HepG2 (cell line): ENCODE results near the gene XPR1. TPM values are rescaled to one million over a fixed set of nuclear protein-coding genes. Genes with fewer than 3 reads are reported as not detected.

Experiments
- ATAC-seq: fragments of 200-7000 bp; cut with Tn5 transposase; 3 replicates; pipeline ENCODE4 v1.9.1; 2020; ENCODE audit warnings: mild to moderate bottlenecking, moderate library complexity
- BruUV-seq: library from RNA; stranded (reverse); fragments of 400-500 nt; replicated peaks from 2 replicates; lab custom pipeline; 2021; lab: Mats Ljungman, UMichigan
- CTCF ChIA-PET: fragments of 300-600 bp; formaldehyde crosslinking; extraction: SDS; loops from one replicate; lab custom pipeline; 2021; ENCODE audit warnings: low total read pairs, inconsistent platforms, low intra/inter-chr PET ratio; lab: Yijun Ruan, JAX
- POLR2A ChIA-PET: fragments of 350-600 bp; sonication (Branson Sonifier 250); formaldehyde crosslinking; loops from one replicate; lab custom pipeline; 2020; ENCODE audit warnings: antibody characterized with exemption, inconsistent platforms; lab: Yijun Ruan, JAX
- DNase-seq: peaks from one replicate; pipeline ENCODE4 v3.0.0-alpha.2; 2015; ENCODE audit warnings: low spot score
- FAIRE-seq: peaks from 3 replicates; lab custom pipeline; 2011; peaks lifted over from hg19 to GRCh38; lab: Jason Lieb, UNC
- H2AFZ ChIP-seq: one replicate; pipeline ENCODE4 v1.6.1; 2011; ENCODE audit warnings: low read length, inconsistent platforms
- H3K27ac ChIP-seq: fragments of 300-600 bp; 3 replicates; pipeline ENCODE4 v1.8.0; 2011; ENCODE audit warnings: mixed run types, mild to moderate bottlenecking, mixed read lengths, low read length, inconsistent platforms; ENCODE audit not compliant: insufficient read depth; ENCODE audit errors: extremely low read length
- H3K27me3 ChIP-seq, 2 experiments: fragments of 200-600 bp in 1 of 2; 2 replicates in 1 of 2; 3 replicates in 1 of 2; pipeline versions ENCODE4 v1.6.0 to v1.8.0; 2011; ENCODE audit warnings: low read length in 2 of 2, mild to moderate bottlenecking in 2 of 2, moderate library complexity in 2 of 2, inconsistent platforms in 1 of 2; ENCODE audit not compliant: insufficient read depth in 2 of 2, control insufficient read depth in 1 of 2
- H3K36me3 ChIP-seq, 2 experiments: fragments of 200-600 bp in 1 of 2; replicated peaks in 1 of 2; 2 replicates in 1 of 2; 3 replicates in 1 of 2; pipeline versions ENCODE4 v1.5.1 to v1.8.0; 2011; ENCODE audit warnings: low read length in 2 of 2, inconsistent platforms in 1 of 2; ENCODE audit not compliant: insufficient read depth in 2 of 2, control insufficient read depth in 1 of 2
- H3K4me1 ChIP-seq: 2 replicates; pipeline ENCODE4 v1.5.1; 2012; ENCODE audit warnings: low read length, inconsistent platforms; ENCODE audit not compliant: insufficient read depth
- H3K4me2 ChIP-seq: 2 replicates; pipeline ENCODE4 v1.6.0; 2011; ENCODE audit warnings: low read depth, low read length, inconsistent platforms
- H3K4me3 ChIP-seq, 3 experiments: fragments of 200-600 bp in 1 of 3; sonication (generic), shearing (Covaris generic) in 1 of 3; replicated peaks in 1 of 3; 2 replicates each; pipeline ENCODE4 v1.5.1; 2011 to 2016; ENCODE audit warnings: low read length in 3 of 3, inconsistent platforms in 2 of 3, low read depth in 2 of 3, mild to moderate bottlenecking in 2 of 3, control low read depth in 1 of 3, mixed read lengths in 1 of 3; ENCODE audit not compliant: insufficient read depth in 1 of 3
- H3K79me2 ChIP-seq: one replicate; pipeline ENCODE4 v1.6.1; 2011; ENCODE audit warnings: low read length, inconsistent platforms; ENCODE audit not compliant: insufficient read depth
- H3K9ac ChIP-seq: 2 replicates; pipeline ENCODE4 v1.6.0; 2011; ENCODE audit warnings: mild to moderate bottlenecking, low read depth, low read length, inconsistent platforms; ENCODE audit not compliant: insufficient read depth
- H3K9me3 ChIP-seq: 2 replicates; pipeline ENCODE4 v1.5.1; 2012; ENCODE audit warnings: mild to moderate bottlenecking, low read length
- H4K20me1 ChIP-seq: 2 replicates; pipeline ENCODE4 v1.6.0; 2011; ENCODE audit warnings: inconsistent platforms, mild to moderate bottlenecking, low read length, moderate library complexity; ENCODE audit not compliant: insufficient read depth
- ATAD3A ChIP-seq: sonication (generic); formaldehyde crosslinking; IDR thresholded peaks from 2 replicates; pipeline ENCODE4 v1.4.0; 2020; ENCODE audit warnings: missing genetic modification reagents
- CCAR2 ChIP-seq: fragments of 200-400 bp; formaldehyde crosslinking; optimal IDR thresholded peaks from 2 replicates; pipeline ENCODE3; 2018; ENCODE audit warnings: low read depth, mild to moderate bottlenecking, low read length, moderate library complexity
- FOXK1 ChIP-seq: sonication (generic); formaldehyde crosslinking; IDR thresholded peaks from 2 replicates; pipeline ENCODE4 v1.4.0; 2020; ENCODE audit warnings: low read depth, missing genetic modification reagents, borderline replicate concordance
- FOXO1 ChIP-seq: sonication (generic); formaldehyde crosslinking; IDR thresholded peaks from 2 replicates; pipeline ENCODE4 v1.4.0; 2020; ENCODE audit warnings: missing genetic modification reagents
- KLF13 ChIP-seq: sonication (generic); formaldehyde crosslinking; IDR thresholded peaks from 2 replicates; pipeline ENCODE4 v1.4.0; 2020; ENCODE audit warnings: mild to moderate bottlenecking, missing genetic modification reagents
- POLR2A ChIP-seq, 2 experiments: IDR thresholded peaks; 2 replicates each; pipeline ENCODE4 v1.6.1; 2011; ENCODE audit warnings: low read depth in 2 of 2, low read length in 2 of 2, mild to moderate bottlenecking in 1 of 2, moderate library complexity in 1 of 2; ENCODE audit not compliant: insufficient read depth in 1 of 2
- YY1 ChIP-seq: IDR thresholded peaks from 2 replicates; pipeline ENCODE4 v1.6.1; 2011; ENCODE audit warnings: low read length, low read depth, moderate library complexity, mild to moderate bottlenecking; ENCODE audit not compliant: insufficient read depth, insufficient replicate concordance
- ZFP36 ChIP-seq: fragments of 150-350 bp; IDR thresholded peaks from 2 replicates; pipeline ENCODE4 v1.6.1; 2018; ENCODE audit warnings: borderline replicate concordance, low read length, low read depth; ENCODE audit not compliant: partially characterized antibody
- ZNF546 ChIP-seq: sonication (generic); formaldehyde crosslinking; conservative IDR thresholded peaks from 2 replicates; pipeline ENCODE4 v1.8.1; 2023; ENCODE audit warnings: mild to moderate bottlenecking, missing genetic modification reagents
- ZNF563 ChIP-seq: sonication (generic); formaldehyde crosslinking; IDR thresholded peaks from 2 replicates; pipeline ENCODE4 v1.8.0; 2022; ENCODE audit warnings: mild to moderate bottlenecking, moderate library complexity, missing genetic modification reagents
- ZNF644 ChIP-seq: IDR thresholded peaks from 2 replicates; pipeline ENCODE4 v1.6.1; 2016; ENCODE audit warnings: low read depth
- ZNF891 ChIP-seq: sonication (generic); formaldehyde crosslinking; IDR thresholded peaks from 2 replicates; pipeline ENCODE4 v1.5.0; 2020; ENCODE audit warnings: mild to moderate bottlenecking, missing genetic modification reagents
- ZSCAN31 ChIP-seq: sonication (generic); formaldehyde crosslinking; IDR thresholded peaks from 2 replicates; pipeline ENCODE4 v1.5.0; 2020; ENCODE audit warnings: low read depth, mild to moderate bottlenecking, missing genetic modification reagents
- ZZZ3 ChIP-seq: sonication (generic); formaldehyde crosslinking; IDR thresholded peaks from 2 replicates; pipeline ENCODE4 v1.4.0; 2020; ENCODE audit warnings: missing genetic modification reagents, mild to moderate bottlenecking, borderline replicate concordance
- WGBS: methylation state at CpG from one replicate; pipeline ENCODE4 v1.1.6; 2017; ENCODE audit warnings: low lambda C conversion rate; 5-methylcytosine and 5-hydroxymethylcytosine counted together
- in situ Hi-C: cut with HindIII; loops from 2 replicates; pipeline ENCODE4 v1.10.0; 2017; ENCODE audit warnings: low pct_unique_long_range_greater_than_20kb; ENCODE audit not compliant: extremely low pct_ligation_motif_present
- intact Hi-C: fragments of 100-400 bp; cut with micrococcal nuclease; formaldehyde crosslinking; loops from one replicate; pipeline ENCODE4 v1.10.0; 2022; ENCODE audit not compliant: unreplicated experiment
- polyA plus RNA-seq, 8 experiments: library from polyadenylated mRNA; depleted of rRNA in 3 of 8; stranded (reverse) in 7 of 8; unstranded in 1 of 8; fragments of >200 nt; fragmentation: Illumina TruSeq in 4 of 8; extraction: Trizol in 4 of 8; gene quantifications; 2 replicates each; pipeline versions ENCODE4 v1.2.1 to v1.2.3, GENCODE V29; 2011 to 2016; ENCODE audit warnings: low read depth in 4 of 8, missing spikeins in 1 of 8, mixed read lengths in 1 of 8; ENCODE audit not compliant: insufficient read depth in 1 of 8
- total RNA-seq, 5 experiments: library from RNA; depleted of rRNA; stranded (reverse); fragments of >200 nt; fragmentation: Illumina TruSeq; extraction: Trizol; gene quantifications; 2 replicates each; pipeline ENCODE4 v1.2.3, GENCODE V29; 2016; ENCODE audit warnings: low read depth in 1 of 5
- TF ChIP-seq, protein P1 (sequence below): sonication (generic); formaldehyde crosslinking; IDR thresholded peaks from 2 replicates; pipeline ENCODE4 v1.5.0; 2020; ENCODE audit warnings: mild to moderate bottlenecking, missing genetic modification reagents
- TF ChIP-seq, protein P2 (sequence below): IDR thresholded peaks from 2 replicates; pipeline ENCODE4 v1.6.1; 2016
- TF ChIP-seq, protein P3 (sequence below): sonication (generic); formaldehyde crosslinking; IDR thresholded peaks from 2 replicates; pipeline ENCODE4 v1.8.0; 2022; ENCODE audit warnings: mild to moderate bottlenecking, missing genetic modification reagents, borderline replicate concordance
- TF ChIP-seq, protein P4 (sequence below): sonication (generic); formaldehyde crosslinking; IDR thresholded peaks from 2 replicates; pipeline ENCODE4 v1.4.0; 2020; ENCODE audit warnings: missing genetic modification reagents

The XPR1 gene
- total and polyA plus RNA-seq, 2 of the 13 experiments (the other 11 are each of a cell fraction or from before 2014, with no cell fraction given), result 22.3 to 23.6 TPM

DNA sequence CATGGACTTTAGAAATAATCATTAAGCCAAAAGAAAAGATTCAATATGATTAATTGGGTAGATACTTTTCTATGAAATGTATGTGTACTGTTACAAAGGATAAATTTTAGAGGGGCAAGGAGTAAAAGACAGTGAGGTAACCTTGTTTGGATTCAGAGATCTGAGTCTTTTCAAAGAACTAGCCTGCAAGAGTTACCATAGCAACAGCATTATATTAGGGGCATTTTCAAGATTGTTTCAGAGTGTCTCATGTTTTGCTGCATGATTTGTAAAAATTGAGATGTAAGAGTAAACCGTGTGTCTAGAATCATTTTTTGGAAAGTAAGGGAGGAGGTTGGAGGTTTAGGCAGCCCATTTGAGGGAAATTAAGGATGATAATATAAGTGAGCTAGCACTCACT is 210.2 kb downstream of the XPR1 start (continued):
- TF ChIP-seq FOXK1 (CRISPR knock-in tag) (no peak), KLF13 (CRISPR knock-in tag) (no peak), YY1 (no peak), ZNF546 (no peak), ZSCAN31 (no peak), CCAR2 (no peak)
- TF ChIP-seq, protein P1, sequence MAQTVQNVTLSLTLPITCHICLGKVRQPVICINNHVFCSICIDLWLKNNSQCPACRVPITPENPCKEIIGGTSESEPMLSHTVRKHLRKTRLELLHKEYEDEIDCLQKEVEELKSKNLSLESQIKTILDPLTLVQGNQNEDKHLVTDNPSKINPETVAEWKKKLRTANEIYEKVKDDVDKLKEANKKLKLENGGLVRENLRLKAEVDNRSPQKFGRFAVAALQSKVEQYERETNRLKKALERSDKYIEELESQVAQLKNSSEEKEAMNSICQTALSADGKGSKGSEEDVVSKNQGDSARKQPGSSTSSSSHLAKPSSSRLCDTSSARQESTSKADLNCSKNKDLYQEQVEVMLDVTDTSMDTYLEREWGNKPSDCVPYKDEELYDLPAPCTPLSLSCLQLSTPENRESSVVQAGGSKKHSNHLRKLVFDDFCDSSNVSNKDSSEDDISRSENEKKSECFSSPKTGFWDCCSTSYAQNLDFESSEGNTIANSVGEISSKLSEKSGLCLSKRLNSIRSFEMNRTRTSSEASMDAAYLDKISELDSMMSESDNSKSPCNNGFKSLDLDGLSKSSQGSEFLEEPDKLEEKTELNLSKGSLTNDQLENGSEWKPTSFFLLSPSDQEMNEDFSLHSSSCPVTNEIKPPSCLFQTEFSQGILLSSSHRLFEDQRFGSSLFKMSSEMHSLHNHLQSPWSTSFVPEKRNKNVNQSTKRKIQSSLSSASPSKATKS, result no peak
- TF ChIP-seq, all 625 proteins: peak for 0

DNA sequence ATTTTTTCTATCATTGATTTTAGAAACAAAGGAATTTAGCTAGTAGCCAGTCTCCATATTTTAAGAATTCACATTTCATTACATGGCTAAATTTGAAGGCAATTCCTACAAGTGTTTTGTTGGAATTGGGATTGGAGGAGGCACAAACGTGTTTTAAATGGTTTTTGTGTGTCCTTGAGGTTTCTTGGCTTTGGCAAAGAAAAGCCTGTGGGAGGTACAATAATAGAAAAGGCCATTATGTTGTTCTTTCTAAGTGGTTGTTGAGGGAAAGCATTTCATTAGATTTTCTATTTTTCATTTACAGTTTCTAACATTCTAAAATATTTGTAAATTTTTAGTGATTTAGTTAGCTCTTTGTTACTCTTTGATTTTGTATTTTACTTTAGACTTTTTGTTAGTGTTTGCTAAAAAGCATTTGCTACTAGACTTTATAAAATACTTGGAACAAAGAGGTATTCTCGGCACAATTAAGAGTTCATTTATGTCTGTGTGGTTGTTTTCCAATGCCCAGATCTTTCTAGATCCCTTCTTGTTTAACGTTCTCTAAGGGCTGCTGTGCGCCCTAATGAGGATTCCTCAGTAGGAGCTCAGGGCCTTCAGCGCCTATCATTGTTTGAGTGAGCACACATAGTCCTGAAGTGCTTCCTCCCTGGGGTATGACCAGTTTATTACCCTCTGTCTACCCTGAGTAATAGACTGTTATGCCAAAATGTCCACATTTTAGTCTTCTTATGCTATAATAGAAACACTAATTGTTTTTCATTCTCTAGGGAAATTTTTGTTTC is 210.9 kb downstream of the XPR1 start:
- Histone ChIP-seq H3K4me2 (no peak overlapping the region), H3K4me3 (no peak overlapping the region), H3K4me1 (no peaks in the 10 kb centered on the region), H4K20me1 (no peaks in the 10 kb centered on the region), H2AFZ (no peak overlapping the region), H3K27me3 (no peaks in the 10 kb centered on the region), H3K9ac (no peak overlapping the region), H3K79me2 (no peaks in the 10 kb centered on the region), H3K9me3 (no peaks in the 10 kb centered on the region), H3K27ac (no peak overlapping the region), H3K36me3 (no peaks in the 10 kb centered on the region; a peak in 1 of 5 replicates)
- DNase-seq (no peak), ATAC-seq (no peak), FAIRE-seq (no peak)
- BruUV-seq, result no TSS peak
- 94% methylated on average over 5 of the region's 5 CpGs for WGBS
- CTCF ChIA-PET, result no interaction called here
- in situ Hi-C loops, result no loop called here
- intact Hi-C loops, result no loop called here
- POLR2A ChIA-PET, result no interaction called here
- no peak for TF ChIP-seq ATAD3A (CRISPR knock-in tag)
- no peak for TF ChIP-seq ZNF644 (CRISPR knock-in tag)
- TF ChIP-seq POLR2A (IDR thresholded peaks at IDR 0.05; ENCODE audit: insufficient read depth in 1 of 2, low read depth in 2 of 2, low read length in 2 of 2), result no peak
- TF ChIP-seq, protein P2, sequence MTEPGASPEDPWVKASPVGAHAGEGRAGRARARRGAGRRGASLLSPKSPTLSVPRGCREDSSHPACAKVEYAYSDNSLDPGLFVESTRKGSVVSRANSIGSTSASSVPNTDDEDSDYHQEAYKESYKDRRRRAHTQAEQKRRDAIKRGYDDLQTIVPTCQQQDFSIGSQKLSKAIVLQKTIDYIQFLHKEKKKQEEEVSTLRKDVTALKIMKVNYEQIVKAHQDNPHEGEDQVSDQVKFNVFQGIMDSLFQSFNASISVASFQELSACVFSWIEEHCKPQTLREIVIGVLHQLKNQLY (CRISPR knock-in tag), result no peak
- TF ChIP-seq ZZZ3 (CRISPR knock-in tag), result no peak
- TF ChIP-seq ZNF563 (CRISPR knock-in tag), result no peak
- no peak for TF ChIP-seq FOXO1 (CRISPR knock-in tag)
- TF ChIP-seq, protein P3, sequence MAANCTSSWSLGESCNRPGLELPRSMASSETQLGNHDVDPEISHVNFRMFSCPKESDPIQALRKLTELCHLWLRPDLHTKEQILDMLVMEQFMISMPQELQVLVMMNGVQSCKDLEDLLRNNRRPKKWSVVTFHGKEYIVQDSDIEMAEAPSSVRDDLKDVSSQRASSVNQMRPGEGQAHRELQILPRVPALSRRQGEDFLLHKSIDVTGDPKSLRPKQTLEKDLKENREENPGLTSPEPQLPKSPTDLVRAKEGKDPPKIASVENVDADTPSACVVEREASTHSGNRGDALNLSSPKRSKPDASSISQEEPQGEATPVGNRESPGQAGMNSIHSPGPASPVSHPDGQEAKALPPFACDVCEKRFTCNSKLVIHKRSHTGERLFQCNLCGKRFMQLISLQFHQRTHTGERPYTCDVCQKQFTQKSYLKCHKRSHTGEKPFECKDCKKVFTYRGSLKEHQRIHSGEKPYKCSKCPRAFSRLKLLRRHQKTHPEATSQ (CRISPR knock-in tag), result no peak
- TF ChIP-seq ZFP36, result no peak
- TF ChIP-seq ZNF891 (CRISPR knock-in tag), result no peak
- TF ChIP-seq, protein P4, sequence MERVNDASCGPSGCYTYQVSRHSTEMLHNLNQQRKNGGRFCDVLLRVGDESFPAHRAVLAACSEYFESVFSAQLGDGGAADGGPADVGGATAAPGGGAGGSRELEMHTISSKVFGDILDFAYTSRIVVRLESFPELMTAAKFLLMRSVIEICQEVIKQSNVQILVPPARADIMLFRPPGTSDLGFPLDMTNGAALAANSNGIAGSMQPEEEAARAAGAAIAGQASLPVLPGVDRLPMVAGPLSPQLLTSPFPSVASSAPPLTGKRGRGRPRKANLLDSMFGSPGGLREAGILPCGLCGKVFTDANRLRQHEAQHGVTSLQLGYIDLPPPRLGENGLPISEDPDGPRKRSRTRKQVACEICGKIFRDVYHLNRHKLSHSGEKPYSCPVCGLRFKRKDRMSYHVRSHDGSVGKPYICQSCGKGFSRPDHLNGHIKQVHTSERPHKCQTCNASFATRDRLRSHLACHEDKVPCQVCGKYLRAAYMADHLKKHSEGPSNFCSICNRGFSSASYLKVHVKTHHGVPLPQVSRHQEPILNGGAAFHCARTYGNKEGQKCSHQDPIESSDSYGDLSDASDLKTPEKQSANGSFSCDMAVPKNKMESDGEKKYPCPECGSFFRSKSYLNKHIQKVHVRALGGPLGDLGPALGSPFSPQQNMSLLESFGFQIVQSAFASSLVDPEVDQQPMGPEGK (CRISPR knock-in tag), result no peak
